Cardiac fibroblast (primary cell): ENCODE data around the gene CLSTN2.

Experiments used
- DNase-seq, 2 donors: peaks; one replicate each; pipeline versions ENCODE4 v3.0.0 to v3.0.0-alpha.2; 2010; ENCODE audit warnings: low read depth in 2 of 2
- H3K4me3 ChIP-seq, 2 donors: replicated peaks in 1 of 2; 1 replicate in 1 of 2; 2 replicates in 1 of 2; pipeline ENCODE4 v1.5.1; 2011; ENCODE audit warnings: low read depth in 2 of 2, low read length in 2 of 2, mild to moderate bottlenecking in 2 of 2, moderate library complexity in 1 of 2
- TF ChIP-seq, protein P1 (sequence below): IDR thresholded peaks from one replicate; pipeline ENCODE4 v1.5.1; 2011; ENCODE audit warnings: low read depth, mild to moderate bottlenecking, low read length, inconsistent platforms

CLSTN2 gene

DNA sequence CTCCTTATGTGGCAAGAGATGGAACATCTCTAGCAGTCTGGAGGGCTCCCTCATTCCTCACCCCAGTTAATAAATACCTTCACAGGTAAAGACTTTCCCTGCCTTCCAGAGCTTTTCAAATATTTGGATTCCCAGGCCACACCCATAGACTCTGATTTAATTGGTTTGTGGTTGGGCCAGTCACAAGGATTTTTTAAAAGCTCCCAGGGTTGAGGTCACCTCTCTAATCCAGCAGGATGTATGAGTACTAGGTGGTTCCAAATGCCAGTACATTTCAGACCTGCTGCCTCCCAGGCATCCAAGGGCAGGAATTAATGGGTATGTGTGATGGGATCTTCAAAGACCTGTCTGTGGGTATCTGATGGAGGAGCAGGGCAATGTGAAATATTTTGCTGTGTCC is 312.8 kb downstream of the CLSTN2 start:
- no peak overlapping the region for H3K4me3 ChIP-seq
- no peak for DNase-seq
- TF ChIP-seq, protein P1, sequence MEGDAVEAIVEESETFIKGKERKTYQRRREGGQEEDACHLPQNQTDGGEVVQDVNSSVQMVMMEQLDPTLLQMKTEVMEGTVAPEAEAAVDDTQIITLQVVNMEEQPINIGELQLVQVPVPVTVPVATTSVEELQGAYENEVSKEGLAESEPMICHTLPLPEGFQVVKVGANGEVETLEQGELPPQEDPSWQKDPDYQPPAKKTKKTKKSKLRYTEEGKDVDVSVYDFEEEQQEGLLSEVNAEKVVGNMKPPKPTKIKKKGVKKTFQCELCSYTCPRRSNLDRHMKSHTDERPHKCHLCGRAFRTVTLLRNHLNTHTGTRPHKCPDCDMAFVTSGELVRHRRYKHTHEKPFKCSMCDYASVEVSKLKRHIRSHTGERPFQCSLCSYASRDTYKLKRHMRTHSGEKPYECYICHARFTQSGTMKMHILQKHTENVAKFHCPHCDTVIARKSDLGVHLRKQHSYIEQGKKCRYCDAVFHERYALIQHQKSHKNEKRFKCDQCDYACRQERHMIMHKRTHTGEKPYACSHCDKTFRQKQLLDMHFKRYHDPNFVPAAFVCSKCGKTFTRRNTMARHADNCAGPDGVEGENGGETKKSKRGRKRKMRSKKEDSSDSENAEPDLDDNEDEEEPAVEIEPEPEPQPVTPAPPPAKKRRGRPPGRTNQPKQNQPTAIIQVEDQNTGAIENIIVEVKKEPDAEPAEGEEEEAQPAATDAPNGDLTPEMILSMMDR: no peak

DNA sequence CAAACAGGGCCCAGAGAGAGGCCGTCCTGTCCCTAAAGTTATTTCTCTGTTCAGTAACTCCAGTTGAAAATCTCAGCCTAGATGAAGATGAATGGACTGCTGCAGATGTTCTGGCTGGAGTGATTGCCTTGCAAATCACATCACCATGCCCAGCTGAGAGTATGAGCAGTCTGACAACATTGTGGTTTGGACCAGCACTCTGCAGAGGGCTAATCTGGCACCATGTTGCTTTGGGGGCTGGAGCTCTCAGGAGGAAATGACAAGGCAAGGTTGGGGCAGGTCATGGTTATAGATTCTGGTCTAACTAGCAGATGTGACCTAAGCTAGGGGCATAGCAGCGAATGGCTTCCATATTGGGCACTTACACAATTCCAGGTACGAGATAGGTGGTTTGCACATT is 314.2 kb downstream of the CLSTN2 start:
- no peak overlapping the region for H3K4me3 ChIP-seq
- TF ChIP-seq, protein P1: no peak

DNA sequence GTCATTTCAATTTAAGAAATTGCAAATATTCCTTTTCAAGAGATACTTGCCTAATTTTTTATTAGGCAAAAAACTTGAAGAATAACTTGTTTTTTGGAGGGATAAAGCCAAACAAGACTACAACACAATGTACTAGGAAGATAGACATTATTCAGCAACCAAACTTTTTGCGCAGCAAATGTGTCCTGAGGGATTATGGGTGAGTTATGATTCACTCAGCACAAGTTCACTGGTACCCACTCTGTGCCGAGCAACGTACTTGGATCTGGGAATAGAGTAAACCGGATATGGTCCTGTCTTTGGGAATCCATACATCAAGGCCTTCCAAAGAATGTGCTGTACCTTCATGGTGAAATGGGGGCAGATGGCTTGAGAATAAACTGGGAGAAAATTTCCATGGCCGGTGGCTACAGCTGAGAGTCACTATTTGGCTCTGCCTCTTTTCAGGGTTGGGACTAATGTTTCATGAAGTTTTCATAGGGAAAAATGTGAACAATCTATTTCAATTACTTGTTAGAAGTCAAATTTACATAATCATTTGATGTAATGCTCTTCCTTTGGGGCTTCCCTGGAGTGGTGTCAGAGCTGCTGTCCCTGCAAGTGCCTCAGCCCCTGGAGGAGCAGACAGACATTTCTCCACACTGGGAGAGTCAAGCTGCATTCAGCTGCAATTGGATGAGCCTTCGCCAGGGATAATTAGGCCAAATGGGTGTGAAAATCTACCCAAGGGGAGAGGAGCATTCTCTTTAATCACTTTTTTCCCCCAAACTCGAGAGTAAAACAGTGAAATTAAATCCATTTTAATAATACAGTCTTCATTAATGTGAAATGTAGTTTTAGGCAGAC is 315.2 kb downstream of the CLSTN2 start:
- no peak for DNase-seq
- TF ChIP-seq, protein P1: no peak
- H3K4me3 ChIP-seq: no peak overlapping the region

More for the DNA sequence above, 314.2 kb downstream of the CLSTN2 start:
- no peak for DNase-seq

DNA sequence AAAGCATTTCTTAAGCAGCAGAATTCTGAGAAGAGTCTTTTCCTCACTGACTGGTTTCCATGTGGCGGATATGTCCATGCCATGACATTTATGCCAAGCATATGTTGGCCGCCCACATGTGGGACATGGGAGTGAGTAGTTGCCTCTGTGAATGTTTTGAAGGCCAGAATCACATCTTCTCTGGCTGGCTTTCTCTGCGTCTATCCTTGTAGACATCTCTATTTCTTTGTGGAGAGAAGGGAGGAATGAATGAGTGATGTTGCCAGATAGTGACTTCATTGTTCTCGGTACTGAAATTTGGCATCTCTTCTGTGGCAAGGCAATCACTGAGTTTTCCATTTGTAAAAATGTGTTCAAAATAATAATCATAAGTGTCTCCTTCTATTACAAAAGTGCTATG is 316.0 kb downstream of the CLSTN2 start:
- TF ChIP-seq, protein P1: no peak

DNA sequence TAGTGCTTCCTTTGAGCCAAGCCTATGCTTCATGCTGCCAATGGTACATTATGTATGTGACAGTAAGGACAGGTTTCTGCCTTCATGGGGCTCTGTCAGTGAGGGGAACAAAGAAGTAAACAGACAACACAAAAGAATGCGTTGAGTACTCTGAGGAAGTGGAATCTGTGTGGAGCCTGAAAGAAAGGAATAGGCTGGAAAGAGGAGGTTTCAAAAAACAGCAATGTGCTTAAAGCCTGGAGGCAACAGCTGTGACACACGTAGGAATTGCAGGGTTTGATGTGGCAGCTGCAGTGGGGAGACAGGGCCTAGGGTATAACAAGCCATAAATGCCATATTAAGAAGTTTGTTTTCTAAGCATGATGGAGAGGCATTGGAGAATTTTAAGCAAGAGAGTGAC is 316.7 kb downstream of the CLSTN2 start:
- H3K4me3 ChIP-seq: no peak overlapping the region
- no peak for DNase-seq
- TF ChIP-seq, protein P1: no peak

More for the DNA sequence above, 316.0 kb downstream of the CLSTN2 start:
- no peak for DNase-seq
- H3K4me3 ChIP-seq: no peak overlapping the region

DNA sequence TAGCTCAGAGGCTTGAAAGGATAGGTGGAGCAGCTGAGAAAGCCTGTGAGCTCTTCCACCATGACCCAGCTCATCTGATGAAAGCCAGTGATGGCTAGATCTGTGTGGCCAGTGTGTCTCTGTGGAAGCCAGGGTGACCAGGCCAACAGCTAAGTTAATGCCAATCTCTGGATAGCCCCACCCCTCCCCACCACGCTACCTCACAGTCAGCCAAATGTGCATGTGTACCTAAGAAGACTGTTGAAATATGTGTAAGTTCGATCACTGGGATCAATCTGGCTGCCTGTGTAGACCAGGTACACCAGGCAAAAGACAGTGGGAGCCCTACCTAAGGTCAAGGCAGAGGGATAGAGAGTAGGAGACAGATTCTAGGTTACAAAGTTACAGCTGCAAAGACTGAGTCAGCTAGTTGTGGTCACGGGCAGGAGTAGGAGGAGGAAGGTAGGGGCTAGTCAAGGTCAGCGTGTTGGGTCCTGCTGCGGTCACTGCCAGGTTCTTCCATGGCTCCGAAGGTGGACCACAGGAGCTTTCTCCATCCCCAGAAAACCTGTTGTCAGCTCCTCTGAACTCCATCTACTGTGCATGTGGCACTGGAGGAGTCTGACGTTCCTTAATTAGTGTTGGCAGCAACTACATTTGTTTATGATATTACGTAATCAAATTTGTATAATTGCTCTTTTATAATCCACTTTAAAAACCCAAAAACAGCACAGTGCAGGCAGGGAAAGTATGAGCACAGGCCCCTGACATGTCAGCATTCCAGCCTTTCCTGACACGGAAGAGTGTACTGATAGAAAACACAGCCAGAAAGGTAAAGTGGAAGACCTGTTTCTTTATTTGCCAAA is 318.0 kb downstream of the CLSTN2 start:
- TF ChIP-seq, protein P1: no peak
- no peak for DNase-seq
- H3K4me3 ChIP-seq: no peak overlapping the region
